GM18861 (cell line): ENCODE data around the gene LTF.
"Not testable (repeated sequence)": the region's sequence is repeated elsewhere in the genome, so short reads cannot be mapped to it uniquely, and the experiment has no call there.

Experiments
- ATAC-seq: cut with Tn5 transposase; IDR thresholded peaks from one replicate; pipeline ENCODE4 v1.9.1; 2021; ENCODE audit not compliant: unreplicated experiment

The LTF gene

DNA sequence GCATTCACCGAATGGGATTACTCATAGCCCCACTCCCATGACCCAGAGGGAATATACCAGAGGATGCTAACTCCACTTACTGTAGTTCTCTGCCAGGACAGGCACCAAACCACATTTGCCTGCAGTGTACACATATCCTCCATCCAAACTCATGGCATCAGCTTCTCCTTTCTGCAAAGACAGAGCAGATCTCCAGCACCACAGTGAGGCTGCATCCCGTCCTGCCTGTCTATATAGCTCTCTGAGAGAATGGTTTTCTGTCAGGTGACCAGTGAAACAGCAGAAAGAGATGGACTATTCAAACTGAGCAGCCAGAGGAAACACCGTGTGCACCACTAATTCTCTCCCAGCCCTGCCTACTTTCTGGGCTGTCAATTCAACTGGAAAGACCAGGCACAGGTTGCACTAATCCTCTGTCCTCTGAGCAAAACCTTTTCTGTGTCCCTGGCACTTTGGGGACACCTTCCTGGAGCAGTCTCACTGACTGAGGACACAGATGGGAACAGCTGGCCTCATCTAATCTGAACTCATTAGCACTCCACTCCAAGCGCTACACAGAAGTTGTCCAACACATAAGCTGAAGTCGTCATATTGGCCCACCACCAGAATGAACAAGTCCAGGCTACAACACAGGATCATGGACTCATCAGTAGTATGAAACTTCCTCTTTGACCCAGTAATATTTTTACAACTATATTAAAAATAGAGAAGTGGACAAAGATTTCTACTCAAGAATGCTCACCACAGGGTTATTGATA lies 17.3 kb downstream of the LTF start:
- no peak for ATAC-seq

GRCh38 chr3:46442576-46443530 lies 21.9 kb downstream of the LTF start:
- ATAC-seq, result no peak

- no peak for ATAC-seq
These were observed 24.0 kb downstream of the LTF start for GRCh38 chr3:46440531-46441294.

DNA sequence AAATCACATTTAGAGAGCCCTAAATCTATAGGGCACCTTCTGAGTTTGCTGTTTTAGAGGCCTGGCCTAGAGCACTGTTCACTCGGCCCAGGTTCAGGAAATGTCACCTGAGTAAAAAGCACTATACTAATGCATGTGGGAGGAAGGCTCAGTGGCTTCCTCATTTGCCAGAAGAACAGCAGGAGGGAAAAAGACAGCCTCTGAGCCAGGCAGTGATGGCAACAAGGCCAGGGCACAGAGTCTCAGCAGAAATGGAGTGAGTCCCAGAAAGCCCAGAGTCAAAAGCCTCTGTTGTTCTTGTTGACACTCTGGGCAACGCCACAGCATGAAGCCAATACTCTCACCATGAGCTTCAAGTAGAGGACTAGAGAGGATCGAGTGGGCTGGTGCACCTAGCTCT lies 25.9 kb downstream of the LTF start:
- no peak for ATAC-seq

DNA sequence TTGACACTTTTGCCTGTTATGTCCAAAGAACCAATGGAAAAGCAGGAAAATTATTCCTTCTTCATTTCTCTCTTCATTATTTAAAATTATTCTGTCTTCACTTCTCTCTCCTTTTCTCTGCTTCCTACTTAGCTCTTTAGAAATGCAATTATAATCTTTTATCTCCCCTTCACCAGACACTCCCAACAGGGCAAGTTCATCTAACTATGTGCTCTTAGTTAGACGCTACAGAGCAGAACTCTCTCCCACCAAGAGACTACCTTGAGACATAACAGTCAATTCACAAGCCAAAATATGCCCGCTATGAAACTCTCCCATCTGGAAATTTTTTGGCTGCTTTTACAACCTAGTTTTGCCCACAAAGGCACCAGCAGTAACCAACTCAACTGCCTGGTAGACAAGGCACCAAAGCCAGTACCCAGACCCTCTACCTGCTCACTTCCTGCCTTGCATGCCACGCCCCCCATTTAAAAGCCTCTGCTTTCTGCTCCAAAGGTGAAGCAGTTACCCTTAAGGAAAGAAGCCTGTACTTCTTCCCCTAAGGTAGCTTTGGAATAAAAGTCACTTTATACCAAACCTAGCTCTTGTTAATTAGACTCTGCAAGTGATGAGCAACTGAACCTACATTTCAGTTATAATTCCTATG lies 29.5 kb downstream of the LTF start:
- no peak for ATAC-seq

GRCh38 chr3:46433841-46434240 lies 30.9 kb downstream of the LTF start:
- ATAC-seq, result no peak

- ATAC-seq, result not testable (repeated sequence)
These were observed 31.6 kb downstream of the LTF start for GRCh38 chr3:46433118-46433517.

- not testable (repeated sequence) for ATAC-seq
These were observed 32.8 kb downstream of the LTF start for GRCh38 chr3:46431905-46432304.

DNA sequence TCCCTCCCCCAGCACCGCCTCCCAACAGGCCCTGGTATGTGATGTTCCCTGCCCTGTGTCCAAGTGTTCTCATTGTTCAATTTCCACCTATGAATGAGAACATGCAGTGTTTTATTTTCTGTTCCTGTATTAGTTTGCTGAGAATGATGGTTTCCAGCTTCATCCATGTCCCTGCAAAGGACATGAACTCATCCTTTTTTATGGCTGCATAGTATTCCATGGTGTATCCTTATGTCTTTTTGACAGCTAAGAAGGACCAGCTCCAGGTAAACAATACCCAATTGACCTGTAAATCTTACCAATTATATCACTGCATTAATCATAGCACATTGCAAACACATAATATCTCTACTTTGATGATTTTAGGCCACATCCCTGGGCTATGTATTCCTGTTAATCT lies 33.8 kb downstream of the LTF start:
- ATAC-seq, result not testable (repeated sequence)

DNA sequence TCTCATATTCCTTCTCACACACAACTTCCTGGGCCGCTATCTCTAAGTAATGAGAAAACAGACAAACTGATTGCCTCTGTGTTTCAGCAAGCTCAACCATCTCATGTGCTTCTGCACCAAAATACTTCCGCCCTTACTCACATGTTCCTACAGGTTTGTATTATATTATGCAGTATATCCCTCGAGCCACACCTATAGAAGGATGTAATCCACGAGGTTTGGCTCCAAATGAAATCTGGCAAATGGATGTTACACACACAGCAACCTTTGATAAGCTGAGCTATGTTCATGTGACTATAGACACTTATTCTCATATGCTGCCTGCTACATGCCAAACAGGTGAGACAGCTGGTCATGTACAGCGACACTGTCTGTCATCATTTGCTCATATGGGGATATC lies 35.0 kb downstream of the LTF start:
- ATAC-seq, result no peak

GRCh38 chr3:46429250-46429649 lies 35.5 kb downstream of the LTF start:
- no peak for ATAC-seq

GRCh38 chr3:46427916-46428833 lies 36.5 kb downstream of the LTF start:
- no peak for ATAC-seq

DNA sequence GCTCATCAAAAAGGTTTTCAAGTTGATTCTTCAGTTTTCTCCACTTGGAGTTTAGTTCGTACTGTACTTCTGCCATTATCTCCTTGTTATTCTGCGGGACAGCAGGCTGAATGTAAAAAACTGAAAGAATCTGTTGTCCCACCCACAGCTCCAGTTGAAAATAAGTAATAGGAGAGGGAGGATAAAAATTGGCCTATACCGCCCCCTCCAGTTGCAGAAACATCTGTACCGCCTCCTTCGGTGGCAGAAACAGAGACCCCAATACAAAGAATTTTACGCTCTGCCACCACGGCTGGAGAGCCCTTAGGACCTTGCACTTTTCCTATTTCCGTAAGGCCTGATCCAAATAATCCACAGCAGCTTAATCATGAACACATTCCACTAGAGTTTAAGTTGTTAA lies 37.3 kb downstream of the LTF start:
- ATAC-seq, result not testable (repeated sequence)

DNA sequence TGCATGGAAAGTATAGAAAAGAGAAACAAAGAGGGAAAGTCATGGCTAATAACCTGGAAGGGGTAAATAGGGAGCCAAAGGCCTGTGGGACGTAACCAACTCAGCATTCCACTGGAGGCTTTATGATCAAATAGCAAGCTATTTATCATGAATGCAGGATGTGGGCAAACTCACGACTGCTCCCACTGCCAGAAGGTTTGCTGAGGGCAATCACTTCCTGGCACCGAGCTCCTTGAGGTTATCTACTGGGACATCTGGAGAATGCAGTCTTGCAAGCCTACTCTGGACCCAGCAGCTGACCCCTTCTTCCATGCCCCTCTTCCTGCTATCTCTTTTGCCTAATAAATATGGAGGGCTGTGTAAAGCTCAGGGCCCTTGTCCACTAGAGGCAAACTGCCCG lies 38.2 kb downstream of the LTF start:
- not testable (repeated sequence) for ATAC-seq

GRCh38 chr3:46423588-46423987 lies 41.1 kb downstream of the LTF start:
- no peak for ATAC-seq

DNA sequence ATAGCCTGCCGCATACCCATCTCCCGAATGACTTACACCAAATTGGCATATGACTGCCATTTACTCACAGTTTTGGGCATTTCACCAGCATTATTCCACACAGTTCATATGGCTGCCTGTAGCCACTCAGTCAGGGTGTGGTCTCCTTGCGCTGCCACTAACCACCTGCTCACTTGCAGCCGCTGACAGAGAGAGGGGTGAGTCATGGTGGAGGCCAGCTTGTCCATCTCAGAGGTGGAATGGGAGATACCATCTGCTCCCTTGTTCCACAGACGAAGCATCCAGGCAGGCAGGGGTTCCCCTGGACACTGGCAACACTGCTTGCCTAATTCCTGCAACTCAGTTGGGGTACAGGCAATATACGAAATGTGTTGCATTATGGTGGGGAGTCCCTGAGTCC lies 42.1 kb downstream of the LTF start:
- no peak for ATAC-seq

- no peak for ATAC-seq
These were observed 43.8 kb downstream of the LTF start for GRCh38 chr3:46420931-46421330.

GRCh38 chr3:46419816-46420215 lies 44.9 kb downstream of the LTF start:
- ATAC-seq, result no peak

GRCh38 chr3:46417841-46418611 lies 46.7 kb downstream of the LTF start:
- ATAC-seq, result no peak
